GM06990 (cell line): Measurements from ENCODE around the gene CCDC12.

Experiments
- DNase-seq: peaks from one replicate; pipeline ENCODE4 v3.0.0-alpha.2; 2011; ENCODE audit not compliant: insufficient read length; ENCODE audit errors: extremely low read depth
- H3K27me3 ChIP-seq: replicated peaks from 2 replicates; pipeline ENCODE4 v1.6.0; 2011; ENCODE audit warnings: low read length; ENCODE audit not compliant: control insufficient read depth, insufficient read depth
- H3K36me3 ChIP-seq: 2 replicates; pipeline ENCODE4 v1.5.1; 2011; ENCODE audit warnings: low read length; ENCODE audit not compliant: control insufficient read depth, insufficient read depth
- H3K4me3 ChIP-seq: replicated peaks from 2 replicates; pipeline ENCODE4 v1.5.1; 2011; ENCODE audit warnings: low read depth, mild to moderate bottlenecking, control low read depth, low read length
- TF ChIP-seq, protein P1 (sequence below): IDR thresholded peaks from 2 replicates; pipeline ENCODE4 v1.5.1; 2011; ENCODE audit warnings: low read length, control low read depth, mild to moderate bottlenecking, inconsistent platforms; ENCODE audit not compliant: insufficient read depth, poor library complexity, severe bottlenecking

The CCDC12 gene

DNA sequence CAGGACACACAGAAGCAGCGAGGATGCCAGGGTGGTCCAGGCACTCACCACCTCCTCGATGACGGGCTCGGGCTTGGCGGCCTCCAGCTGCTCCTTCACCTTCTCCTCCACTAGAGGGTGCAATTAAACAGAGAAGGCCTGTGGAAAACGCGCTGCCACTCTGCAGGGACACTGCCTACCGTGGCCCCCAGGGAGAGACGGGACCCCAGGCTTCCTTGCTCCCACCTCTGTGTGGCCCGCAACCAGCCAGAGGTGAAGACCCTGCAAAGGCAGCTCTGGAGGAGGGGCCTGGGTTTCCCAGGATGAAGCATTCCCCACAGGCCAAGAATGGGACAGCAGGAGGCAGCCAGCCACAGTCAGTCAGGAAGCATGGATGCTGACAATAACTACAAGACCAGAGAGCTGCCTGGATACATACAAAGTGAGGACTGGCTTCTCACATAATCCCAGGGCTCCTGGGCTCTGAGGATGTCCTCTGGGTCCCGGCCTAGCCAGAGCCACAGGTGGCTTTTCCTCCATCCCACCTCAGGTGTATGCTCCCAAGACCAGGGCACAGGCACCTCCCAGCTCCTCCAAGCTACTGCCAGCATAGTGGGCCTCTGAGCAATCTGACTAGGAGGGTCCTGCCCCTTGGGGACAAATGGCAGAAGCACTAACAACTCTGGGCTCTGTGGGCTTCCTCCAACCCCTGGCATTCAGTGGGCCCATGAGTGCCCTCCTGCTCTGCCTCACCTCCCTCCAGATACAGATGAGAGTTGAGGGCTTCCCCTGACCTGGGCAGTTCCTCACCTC lies 52.8 kb downstream of the CCDC12 start:
- no peak overlapping the region for H3K4me3 ChIP-seq
- no peaks in the 10 kb centered on the region for H3K27me3 ChIP-seq
- DNase-seq: no peak
- TF ChIP-seq, protein P1, sequence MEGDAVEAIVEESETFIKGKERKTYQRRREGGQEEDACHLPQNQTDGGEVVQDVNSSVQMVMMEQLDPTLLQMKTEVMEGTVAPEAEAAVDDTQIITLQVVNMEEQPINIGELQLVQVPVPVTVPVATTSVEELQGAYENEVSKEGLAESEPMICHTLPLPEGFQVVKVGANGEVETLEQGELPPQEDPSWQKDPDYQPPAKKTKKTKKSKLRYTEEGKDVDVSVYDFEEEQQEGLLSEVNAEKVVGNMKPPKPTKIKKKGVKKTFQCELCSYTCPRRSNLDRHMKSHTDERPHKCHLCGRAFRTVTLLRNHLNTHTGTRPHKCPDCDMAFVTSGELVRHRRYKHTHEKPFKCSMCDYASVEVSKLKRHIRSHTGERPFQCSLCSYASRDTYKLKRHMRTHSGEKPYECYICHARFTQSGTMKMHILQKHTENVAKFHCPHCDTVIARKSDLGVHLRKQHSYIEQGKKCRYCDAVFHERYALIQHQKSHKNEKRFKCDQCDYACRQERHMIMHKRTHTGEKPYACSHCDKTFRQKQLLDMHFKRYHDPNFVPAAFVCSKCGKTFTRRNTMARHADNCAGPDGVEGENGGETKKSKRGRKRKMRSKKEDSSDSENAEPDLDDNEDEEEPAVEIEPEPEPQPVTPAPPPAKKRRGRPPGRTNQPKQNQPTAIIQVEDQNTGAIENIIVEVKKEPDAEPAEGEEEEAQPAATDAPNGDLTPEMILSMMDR: peak; percentile 67
- peaks cover 42% of the 10 kb centered on the region for H3K36me3 ChIP-seq

DNA sequence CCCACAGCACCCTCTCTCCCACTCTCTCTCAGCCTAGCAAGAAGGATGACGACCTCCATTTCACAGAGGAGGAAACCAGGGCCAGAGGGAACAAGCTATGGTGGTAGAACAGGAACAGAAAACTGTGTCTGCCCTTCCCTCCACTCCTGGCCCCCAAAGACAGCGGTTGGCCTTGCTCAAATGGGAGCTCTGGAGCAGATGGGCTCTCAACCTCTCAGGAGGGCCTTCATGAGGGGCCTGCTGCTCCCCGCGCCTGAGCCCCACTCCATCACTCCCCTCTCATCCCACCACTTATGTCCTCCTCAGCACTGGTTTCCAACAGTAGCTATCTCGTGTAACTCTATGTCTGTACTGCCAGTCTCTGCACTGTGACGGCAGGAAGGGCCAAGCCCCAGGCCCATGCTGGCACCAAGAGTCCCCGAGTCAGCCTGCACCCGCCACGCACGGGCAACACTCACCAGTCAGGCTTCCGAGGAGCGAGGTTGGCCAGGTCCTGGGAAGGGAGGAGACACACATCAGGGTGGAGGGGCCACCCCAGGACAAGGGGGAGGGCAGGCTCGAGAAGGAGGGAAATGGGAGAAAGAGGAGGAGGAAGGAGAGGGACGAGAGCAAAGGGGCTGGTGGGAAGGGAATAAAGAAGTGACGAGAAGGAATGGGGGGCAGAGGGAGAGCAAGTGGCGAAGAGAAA lies 53.5 kb downstream of the CCDC12 start:
- no peaks in the 10 kb centered on the region for H3K27me3 ChIP-seq
- H3K4me3 ChIP-seq: no peak overlapping the region
- no peak for DNase-seq
- H3K36me3 ChIP-seq: peaks cover 40% of the 10 kb centered on the region
- TF ChIP-seq, protein P1: no peak

DNA sequence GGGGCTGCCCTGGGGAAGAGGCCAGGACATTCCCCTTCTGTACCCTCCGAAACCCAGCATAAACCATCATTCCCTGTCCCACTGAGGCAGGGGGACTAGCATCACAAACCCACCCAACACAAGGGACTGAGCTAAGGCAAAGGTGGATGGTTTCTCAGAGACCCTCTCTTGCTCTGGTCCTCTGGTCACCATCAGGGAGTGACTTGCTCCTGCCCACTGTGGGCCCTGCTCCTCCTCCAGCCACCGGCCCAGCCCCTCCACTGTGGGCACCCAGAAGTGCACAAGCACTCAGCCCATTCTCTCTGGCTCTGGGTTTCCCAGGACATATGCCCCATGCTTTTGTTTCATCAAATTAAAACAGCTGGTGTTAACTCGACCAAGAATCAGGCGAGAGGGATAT lies 54.1 kb downstream of the CCDC12 start:
- DNase-seq: no peak
- Histone ChIP-seq H3K36me3 (peaks cover 40% of the 10 kb centered on the region), H3K4me3 (no peak overlapping the region), H3K27me3 (no peaks in the 10 kb centered on the region)
- TF ChIP-seq, protein P1: no peak

DNA sequence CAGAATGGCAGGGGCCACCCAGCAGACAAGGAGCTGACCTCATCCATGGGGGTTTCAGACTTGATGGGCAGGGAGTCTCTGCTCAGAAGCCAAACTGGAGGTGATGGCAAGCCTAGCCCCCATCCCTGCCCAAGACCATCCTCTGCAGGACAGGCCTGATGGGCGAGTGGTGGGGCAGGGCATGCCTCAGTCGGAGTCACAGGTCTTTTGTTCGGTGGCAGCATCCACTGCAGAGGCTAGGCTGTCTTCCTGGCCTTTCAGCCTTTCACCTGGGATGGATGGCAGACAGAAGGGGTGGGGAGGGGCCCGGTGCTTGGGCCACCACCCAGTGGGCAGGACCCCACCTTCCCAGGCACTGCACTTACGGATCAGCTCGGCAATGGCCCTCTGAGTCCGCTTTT lies 54.7 kb downstream of the CCDC12 start:
- H3K4me3 ChIP-seq: no peak overlapping the region
- TF ChIP-seq, protein P1: no peak
- no peak for DNase-seq
- H3K36me3 ChIP-seq: peaks cover 40% of the 10 kb centered on the region
- no peaks in the 10 kb centered on the region for H3K27me3 ChIP-seq

DNA sequence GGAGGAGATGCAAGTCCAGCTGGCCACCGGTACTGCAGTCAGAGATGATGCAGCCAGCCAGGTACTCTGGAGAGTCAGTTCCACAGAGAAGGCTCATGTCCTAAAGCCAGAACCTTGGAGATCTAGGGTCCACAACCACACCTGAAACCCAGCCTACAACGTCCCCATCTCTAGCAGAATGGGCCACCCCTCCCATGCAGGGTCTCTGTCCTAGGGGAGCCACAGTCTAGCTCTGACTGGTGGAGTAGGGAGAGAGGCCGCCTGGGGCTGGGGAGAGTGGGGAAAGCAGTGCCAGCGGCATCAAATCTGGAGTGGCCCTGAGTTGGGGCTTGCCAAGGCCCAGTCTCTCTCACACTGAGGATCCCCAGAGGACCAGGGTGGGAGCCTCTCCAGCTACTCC lies 55.5 kb downstream of the CCDC12 start:
- Histone ChIP-seq H3K27me3 (no peaks in the 10 kb centered on the region), H3K4me3 (no peak overlapping the region), H3K36me3 (peaks cover 40% of the 10 kb centered on the region)
- no peak for DNase-seq
- TF ChIP-seq, protein P1: no peak
